Measurements from ENCODE around the gene AHRR. TPM values are rescaled to one million over a fixed set of nuclear protein-coding genes. Genes with fewer than 3 reads are reported as not detected.

AHRR gene
- total and polyA plus RNA-seq, 10 of the 15 experiments (the other 5 are each of a cell fraction or from before 2014, with no cell fraction given), result 0.90 to 35.2 (median 19.2) TPM

DNA sequence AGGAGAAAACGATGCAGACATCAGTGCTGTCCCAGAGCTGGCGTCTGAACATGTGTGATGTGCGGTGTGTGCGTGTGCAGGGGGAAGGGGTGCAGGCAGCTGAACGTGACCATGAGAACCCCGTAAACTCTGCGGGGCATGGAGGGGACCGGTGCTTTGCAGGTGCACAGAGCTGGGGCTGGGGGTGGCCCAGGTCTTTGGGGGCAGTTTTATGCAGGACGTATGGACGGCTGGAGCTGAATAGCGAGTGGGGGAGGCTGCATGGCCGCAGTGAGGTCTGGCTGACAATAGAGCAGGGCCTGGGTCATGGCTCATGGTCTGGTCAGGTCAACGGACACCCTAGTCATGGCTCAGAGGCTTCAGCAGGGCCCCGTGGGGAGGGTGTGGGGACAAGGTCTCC is 118.1 kb downstream of the AHRR start:
- no peak overlapping the region for H3K4me2 ChIP-seq (ENCODE audit: control insufficient read depth, insufficient read depth)

DNA sequence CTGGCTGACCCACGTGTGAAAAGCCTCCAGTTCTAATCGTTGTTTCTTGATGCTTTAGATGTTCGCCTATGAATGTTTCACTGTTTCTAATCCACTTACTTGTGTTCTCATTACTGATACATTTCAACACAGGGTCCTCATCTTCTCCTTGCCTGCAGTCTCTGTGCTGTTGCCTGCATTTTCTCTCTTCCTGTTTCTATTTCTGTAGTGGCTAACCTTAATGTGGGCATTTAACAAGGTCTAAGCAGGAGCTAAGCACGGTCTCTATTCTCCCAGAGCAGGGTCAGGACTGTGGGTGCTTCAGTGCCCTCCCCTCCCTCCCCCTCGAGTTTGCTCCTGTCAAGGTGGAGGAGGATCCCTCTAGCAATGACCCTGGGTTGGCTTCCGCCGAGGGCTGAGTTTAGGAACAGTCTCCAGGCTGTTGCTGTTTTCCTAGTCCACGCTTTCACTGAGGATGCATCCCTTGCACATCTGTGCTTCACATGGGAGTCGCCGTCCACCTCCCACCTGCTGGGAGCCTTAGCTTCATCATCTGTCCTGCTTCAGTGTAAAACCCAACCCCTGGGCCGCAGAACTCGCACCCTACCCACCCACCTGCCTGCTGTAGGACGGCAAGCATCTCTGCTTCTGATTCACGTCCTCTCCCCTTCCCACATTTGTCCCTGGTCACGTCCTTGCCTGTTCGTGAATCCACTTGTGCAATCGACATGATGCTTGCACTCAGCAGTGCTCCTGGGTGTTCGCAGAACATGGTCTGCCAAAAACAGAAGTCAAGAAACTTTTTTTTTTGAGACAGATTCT is 119.1 kb downstream of the AHRR start:
- H3K4me3 ChIP-seq, result no peak overlapping the region
- peaks cover 31% of the 10 kb centered on the region for H3K79me2 ChIP-seq (ENCODE audit: control insufficient read depth, insufficient read depth, low read length)
- DNase-seq (ENCODE audit: low read depth, low spot score), result no peak
- ChIA-PET SMC1A (ENCODE audit: uncharacterized antibody, unreplicated experiment) (interaction anchor here (0.7 to 1.2 kb wide), 2 partner anchors 32 to 122 kb away, joined by 3 read pairs; no protein-coding TSS in a partner anchor), POLR2A (interaction anchor here (1.7 kb wide), 1 partner anchor 16 kb away, joined by 4 read pairs; no protein-coding TSS in a partner anchor), RAD21 (ENCODE audit: unreplicated experiment) (interaction anchor here (0.8 kb wide), 1 partner anchor 72 kb away, joined by 3 read pairs; no protein-coding TSS in a partner anchor), CTCF (interaction anchor here (2.4 to 3.6 kb wide), 2 partner anchors 10 to 123 kb away, joined by 8 to 21 read pairs; no protein-coding TSS in a partner anchor)
- intact Hi-C loops (cut with micrococcal nuclease; ENCODE audit: unreplicated experiment), result no loop called here
- WGBS (ENCODE audit: insufficient coverage, insufficient replicate concordance, low lambda C conversion rate, missing lambda C conversion rate), result 74% methylated on average over 18 of the region's 18 CpGs
- ATAC-seq, result peak; percentile 28
- in situ Hi-C loops (cut with MboI), result no loop called here
- peaks cover 0 to 2% of the 10 kb centered on the region in 2 experiments; a peak in 1 of 4 replicates for H3K36me3 ChIP-seq (ENCODE audit: control insufficient read depth in 2 of 2, insufficient read depth in 2 of 2, low read length in 1 of 2)
- H3K4me2 ChIP-seq (ENCODE audit: control insufficient read depth, insufficient read depth), result peak overlapping the region; percentile 51
- BruUV-seq (replicated peaks), result no TSS peak
- FAIRE-seq, result peak; percentile 92
- H4K20me1 ChIP-seq (ENCODE audit: control insufficient read depth, insufficient read depth), result no peaks in the 10 kb centered on the region
- no peaks in the 10 kb centered on the region for H3K9me3 ChIP-seq (replicated peaks; ENCODE audit: control insufficient read depth, insufficient read depth, low read length)
- peaks cover 23% of the 10 kb centered on the region for H3K4me1 ChIP-seq (ENCODE audit: control insufficient read depth, insufficient read depth, low read length)
- no peak overlapping the region for H3K9ac ChIP-seq (ENCODE audit: control insufficient read depth, insufficient read depth, low read length)
- H2AFZ ChIP-seq (ENCODE audit: control insufficient read depth, low read depth, low read length), result no peak overlapping the region; the same call in 1 of the 2 replicates
- H3K27me3 ChIP-seq (replicated peaks in 1 of 2; ENCODE audit: control insufficient read depth in 2 of 2, insufficient read depth in 2 of 2, low read length in 1 of 2), result no peaks in the 10 kb centered on the region
- peak overlapping the region; percentile 54 for H3K27ac ChIP-seq (ENCODE audit: control insufficient read depth, insufficient read depth)
- TF ChIP-seq POU2F2 (IDR thresholded peaks at IDR 0.05; ENCODE audit: borderline replicate concordance, low read depth, low read length), result no peak
- peak; percentile 39 for TF ChIP-seq MEF2B (IDR thresholded peaks at IDR 0.05; ENCODE audit: partially characterized antibody, poor library complexity, severe bottlenecking)
- TF ChIP-seq, protein P1, sequence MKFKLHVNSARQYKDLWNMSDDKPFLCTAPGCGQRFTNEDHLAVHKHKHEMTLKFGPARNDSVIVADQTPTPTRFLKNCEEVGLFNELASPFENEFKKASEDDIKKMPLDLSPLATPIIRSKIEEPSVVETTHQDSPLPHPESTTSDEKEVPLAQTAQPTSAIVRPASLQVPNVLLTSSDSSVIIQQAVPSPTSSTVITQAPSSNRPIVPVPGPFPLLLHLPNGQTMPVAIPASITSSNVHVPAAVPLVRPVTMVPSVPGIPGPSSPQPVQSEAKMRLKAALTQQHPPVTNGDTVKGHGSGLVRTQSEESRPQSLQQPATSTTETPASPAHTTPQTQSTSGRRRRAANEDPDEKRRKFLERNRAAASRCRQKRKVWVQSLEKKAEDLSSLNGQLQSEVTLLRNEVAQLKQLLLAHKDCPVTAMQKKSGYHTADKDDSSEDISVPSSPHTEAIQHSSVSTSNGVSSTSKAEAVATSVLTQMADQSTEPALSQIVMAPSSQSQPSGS (IDR thresholded peaks at IDR 0.05; ENCODE audit: low read length), result 0 out of 2 replicates have a peak, but pooled peaks have one; percentile 9
- TF ChIP-seq, protein P2, sequence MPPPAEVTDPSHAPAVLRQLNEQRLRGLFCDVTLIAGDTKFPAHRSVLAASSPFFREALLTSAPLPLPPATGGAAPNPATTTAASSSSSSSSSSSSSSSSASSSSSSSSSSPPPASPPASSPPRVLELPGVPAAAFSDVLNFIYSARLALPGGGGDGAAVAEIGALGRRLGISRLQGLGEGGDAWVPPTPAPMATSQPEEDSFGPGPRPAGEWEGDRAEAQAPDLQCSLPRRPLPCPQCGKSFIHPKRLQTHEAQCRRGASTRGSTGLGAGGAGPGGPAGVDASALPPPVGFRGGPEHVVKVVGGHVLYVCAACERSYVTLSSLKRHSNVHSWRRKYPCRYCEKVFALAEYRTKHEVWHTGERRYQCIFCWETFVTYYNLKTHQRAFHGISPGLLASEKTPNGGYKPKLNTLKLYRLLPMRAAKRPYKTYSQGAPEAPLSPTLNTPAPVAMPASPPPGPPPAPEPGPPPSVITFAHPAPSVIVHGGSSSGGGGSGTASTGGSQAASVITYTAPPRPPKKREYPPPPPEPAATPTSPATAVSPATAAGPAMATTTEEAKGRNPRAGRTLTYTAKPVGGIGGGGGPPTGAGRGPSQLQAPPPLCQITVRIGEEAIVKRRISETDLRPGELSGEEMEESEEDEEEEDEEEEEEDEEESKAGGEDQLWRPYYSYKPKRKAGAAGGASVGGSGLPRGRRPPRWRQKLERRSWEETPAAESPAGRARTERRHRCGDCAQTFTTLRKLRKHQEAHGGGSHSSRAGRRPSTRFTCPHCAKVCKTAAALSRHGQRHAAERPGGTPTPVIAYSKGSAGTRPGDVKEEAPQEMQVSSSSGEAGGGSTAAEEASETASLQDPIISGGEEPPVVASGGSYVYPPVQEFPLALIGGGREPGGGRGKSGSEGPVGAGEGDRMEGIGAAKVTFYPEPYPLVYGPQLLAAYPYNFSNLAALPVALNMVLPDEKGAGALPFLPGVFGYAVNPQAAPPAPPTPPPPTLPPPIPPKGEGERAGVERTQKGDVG (CRISPR knock-in tag; IDR thresholded peaks at IDR 0.05), result no peak
- TF ChIP-seq KAT2A (conservative IDR thresholded peaks at IDR 0.05; ENCODE audit: control insufficient read depth, low read depth, low read length), result no peak
- no peak for TF ChIP-seq HDAC2 (IDR thresholded peaks at IDR 0.05)
- no peak for TF ChIP-seq HCFC1 (IDR thresholded peaks at IDR 0.05; ENCODE audit: low read length)
- peak; percentile 71 for TF ChIP-seq SPI1 (IDR thresholded peaks at IDR 0.05; ENCODE audit: borderline replicate concordance, insufficient read depth, low read depth, low read length)

More for the DNA sequence above, 118.1 kb downstream of the AHRR start:
- FAIRE-seq, result no peak
- Histone ChIP-seq H4K20me1 (ENCODE audit: control insufficient read depth, insufficient read depth) (no peaks in the 10 kb centered on the region), H3K9me3 (replicated peaks; ENCODE audit: control insufficient read depth, insufficient read depth, low read length) (no peaks in the 10 kb centered on the region), H3K79me2 (ENCODE audit: control insufficient read depth, insufficient read depth, low read length) (peaks cover 27% of the 10 kb centered on the region), H3K27me3 (replicated peaks in 1 of 2; ENCODE audit: control insufficient read depth in 2 of 2, insufficient read depth in 2 of 2, low read length in 1 of 2) (no peaks in the 10 kb centered on the region), H3K9ac (ENCODE audit: control insufficient read depth, insufficient read depth, low read length) (no peak overlapping the region), H3K36me3 (ENCODE audit: control insufficient read depth in 2 of 2, insufficient read depth in 2 of 2, low read length in 1 of 2) (peaks cover 3 to 4% of the 10 kb centered on the region in 2 experiments; a peak in 3 of 4 replicates), H3K27ac (ENCODE audit: control insufficient read depth, insufficient read depth) (0 out of 2 replicates have a peak overlapping the region, but pooled peaks have one; percentile 54), H2AFZ (ENCODE audit: control insufficient read depth, low read depth, low read length) (no peak overlapping the region), H3K4me3 (no peak overlapping the region), H3K4me1 (ENCODE audit: control insufficient read depth, insufficient read depth, low read length) (peaks cover 23% of the 10 kb centered on the region)
- WGBS (ENCODE audit: insufficient coverage, insufficient replicate concordance, low lambda C conversion rate, missing lambda C conversion rate), result 61% methylated on average over 11 of the region's 14 CpGs
- no peak for ATAC-seq
- in situ Hi-C loops (cut with MboI), result loop anchor here (5.0 kb wide), 1 partner anchor 122 kb away; no protein-coding TSS in a partner anchor
- ChIA-PET RAD21 (ENCODE audit: unreplicated experiment) (interaction anchor here (0.8 to 1.5 kb wide), 3 partner anchors 47 to 123 kb away, joined by 3 to 6 read pairs (median 3); no protein-coding TSS in a partner anchor), SMC1A (ENCODE audit: uncharacterized antibody, unreplicated experiment) (interaction anchor here (1.2 to 1.8 kb wide), 2 partner anchors 15 to 121 kb away, joined by 3 to 5 read pairs; no protein-coding TSS in a partner anchor), POLR2A (interaction anchor here (1.7 kb wide), 1 partner anchor 15 kb away, joined by 4 read pairs; no protein-coding TSS in a partner anchor), CTCF (interaction anchor here (2.4 to 3.6 kb wide), 2 partner anchors 9 to 122 kb away, joined by 8 to 21 read pairs; no protein-coding TSS in a partner anchor)
- no TSS peak for BruUV-seq (replicated peaks)
- DNase-seq (ENCODE audit: low read depth, low spot score), result no peak
- intact Hi-C loops (cut with micrococcal nuclease; ENCODE audit: unreplicated experiment), result no loop called here
- TF ChIP-seq POLR2A (IDR thresholded peaks at IDR 0.05; ENCODE audit: low read depth, low read length) (peak; percentile 56), TAF1 (IDR thresholded peaks at IDR 0.05; ENCODE audit: borderline replicate concordance, low read depth, low read length) (no peak), HDAC6 (IDR thresholded peaks at IDR 0.05; ENCODE audit: unreplicated experiment) (no peak)

All from GM12878 (cell line).